Colonic mucosa (tissue), 4 donors: Measurements from ENCODE around the gene PCDHGA8. TPM values are rescaled to one million over a fixed set of nuclear protein-coding genes. Genes with fewer than 3 reads are reported as not detected.
A peak's percentile ranks its signal among the peaks of the same experiment; 100 is the strongest.
"Not testable (repeated sequence)": the region's sequence is repeated elsewhere in the genome, so short reads cannot be mapped to it uniquely, and the experiment has no call there.

Source experiments
- DNase-seq: peaks from one replicate; pipeline ENCODE4 v3.0.0-alpha.2; 2020
- H3K27ac ChIP-seq: fragments of 200-600 bp; one replicate; pipeline ENCODE4 v1.8.0; 2021
- H3K27me3 ChIP-seq: fragments of 200-600 bp; one replicate; pipeline ENCODE4 v1.8.0; 2021
- H3K36me3 ChIP-seq: fragments of 200-600 bp; one replicate; pipeline ENCODE4 v1.8.0; 2021
- H3K4me1 ChIP-seq: fragments of 200-600 bp; one replicate; pipeline ENCODE4 v1.8.0; 2021; ENCODE audit warnings: mild to moderate bottlenecking
- H3K4me3 ChIP-seq: fragments of 200-600 bp; one replicate; pipeline ENCODE4 v1.8.0; 2021
- H3K9ac ChIP-seq, 2 donors: one replicate each; pipeline ENCODE4 v1.7.0; 2013; ENCODE audit warnings: control low read depth in 2 of 2, low read depth in 2 of 2, low read length in 2 of 2
- H3K9me3 ChIP-seq: fragments of 200-600 bp; one replicate; pipeline ENCODE4 v1.8.0; 2021
- CTCF ChIP-seq: fragments of 200-600 bp; IDR thresholded peaks from one replicate; pipeline ENCODE4 v1.8.0; 2022; ENCODE audit warnings: antibody characterized with exemption, mild to moderate bottlenecking
- intact Hi-C: fragments of 100-400 bp; cut with DNase I; formaldehyde crosslinking; loops from one replicate; pipeline ENCODE4 v1.14.1; 2022
- total RNA-seq, 2 donors: library from RNA; stranded (reverse); fragmentation: NEBNext Ultra II Directional in 1 of 2; extraction: Animal tissue kit (Norgen Biotek cat#: 25700) in 1 of 2; gene quantifications; one replicate each; pipeline ENCODE4 v1.2.1, GENCODE V29; 2021
- donor health status: healthy.
- donor health status: DM: no; HTN: no; CAD: no.
- donor health status: DM: no; HTN: no; CAD: no.

Gene PCDHGA8
- total RNA-seq, 2 donors from 2014 or later = 0.17 to 0.48 TPM

- TF ChIP-seq CTCF = no peak
- H3K27me3 ChIP-seq = no peaks in the 10 kb centered on the region
- peaks cover 3% of the 10 kb centered on the region for H3K9me3 ChIP-seq
- H3K36me3 ChIP-seq = no peaks in the 10 kb centered on the region
- no peak overlapping the region for H3K4me3 ChIP-seq
- H3K27ac ChIP-seq = no peak overlapping the region
- no peaks in the 10 kb centered on the region for H3K4me1 ChIP-seq
- no peak overlapping the region for H3K9ac ChIP-seq
- no peak for DNase-seq
- intact Hi-C loops = no loop called here
These were observed 3.8 kb upstream of the PCDHGA8 start for GRCh38 chr5:141388661-141389060.

- Histone ChIP-seq H3K9ac (no peak overlapping the region), H3K27me3 (no peaks in the 10 kb centered on the region), H3K27ac (no peak overlapping the region), H3K9me3 (peaks cover 3% of the 10 kb centered on the region), H3K4me3 (no peak overlapping the region), H3K4me1 (no peaks in the 10 kb centered on the region), H3K36me3 (no peaks in the 10 kb centered on the region)
- intact Hi-C loops = no loop called here
- no peak for DNase-seq
- TF ChIP-seq CTCF = no peak
These were observed 3.0 kb upstream of the PCDHGA8 start for GRCh38 chr5:141389153-141390042.

DNA sequence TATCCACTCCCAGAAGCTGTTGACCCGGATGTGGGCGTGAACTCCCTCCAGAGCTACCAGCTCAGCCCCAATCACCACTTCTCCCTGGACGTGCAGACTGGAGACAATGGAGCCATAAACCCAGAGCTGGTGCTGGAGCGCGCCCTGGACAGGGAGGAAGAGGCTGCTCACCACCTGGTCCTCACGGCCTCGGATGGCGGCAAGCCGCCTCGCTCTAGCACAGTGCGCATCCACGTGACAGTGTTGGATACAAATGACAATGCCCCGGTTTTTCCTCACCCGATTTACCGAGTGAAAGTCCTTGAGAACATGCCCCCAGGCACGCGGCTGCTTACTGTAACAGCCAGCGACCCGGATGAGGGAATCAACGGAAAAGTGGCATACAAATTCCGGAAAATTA, 834 bp downstream of the PCDHGA8 start:
- H3K4me3 ChIP-seq = no peak overlapping the region
- H3K27ac ChIP-seq = no peak overlapping the region
- no peaks in the 10 kb centered on the region for H3K36me3 ChIP-seq
- intact Hi-C loops = no loop called here
- no peaks in the 10 kb centered on the region for H3K27me3 ChIP-seq
- no peaks in the 10 kb centered on the region for H3K4me1 ChIP-seq
- no peak for DNase-seq
- TF ChIP-seq CTCF = no peak
- H3K9ac ChIP-seq = no peak overlapping the region
- no peaks in the 10 kb centered on the region for H3K9me3 ChIP-seq

DNA sequence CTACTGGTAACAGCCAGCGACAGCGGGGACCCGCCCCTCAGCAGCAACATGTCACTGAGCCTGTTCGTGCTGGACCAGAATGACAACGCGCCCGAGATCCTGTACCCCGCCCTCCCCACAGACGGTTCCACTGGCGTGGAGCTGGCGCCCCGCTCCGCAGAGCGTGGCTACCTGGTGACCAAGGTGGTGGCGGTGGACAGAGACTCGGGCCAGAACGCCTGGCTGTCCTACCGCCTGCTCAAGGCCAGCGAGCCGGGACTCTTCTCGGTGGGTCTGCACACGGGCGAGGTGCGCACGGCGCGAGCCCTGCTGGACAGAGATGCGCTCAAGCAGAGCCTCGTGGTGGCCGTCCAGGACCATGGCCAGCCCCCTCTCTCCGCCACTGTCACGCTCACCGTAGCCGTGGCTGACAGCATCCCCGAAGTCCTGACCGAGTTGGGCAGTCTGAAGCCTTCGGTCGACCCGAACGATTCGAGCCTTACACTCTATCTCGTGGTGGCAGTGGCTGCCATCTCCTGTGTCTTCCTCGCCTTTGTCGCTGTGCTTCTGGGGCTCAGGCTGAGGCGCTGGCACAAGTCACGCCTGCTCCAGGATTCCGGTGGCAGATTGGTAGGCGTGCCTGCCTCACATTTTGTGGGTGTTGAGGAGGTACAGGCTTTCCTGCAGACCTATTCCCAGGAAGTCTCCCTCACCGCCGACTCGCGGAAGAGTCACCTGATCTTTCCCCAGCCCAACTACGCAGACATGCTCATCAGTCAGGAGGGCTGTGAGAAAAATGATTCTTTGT, 2.2 kb downstream of the PCDHGA8 start:
- intact Hi-C loops, H3K4me3 ChIP-seq, H3K27me3 ChIP-seq, H3K4me1 ChIP-seq, H3K36me3 ChIP-seq, H3K9ac ChIP-seq, H3K27ac ChIP-seq, DNase-seq, H3K9me3 ChIP-seq: not testable (repeated sequence)

DNA sequence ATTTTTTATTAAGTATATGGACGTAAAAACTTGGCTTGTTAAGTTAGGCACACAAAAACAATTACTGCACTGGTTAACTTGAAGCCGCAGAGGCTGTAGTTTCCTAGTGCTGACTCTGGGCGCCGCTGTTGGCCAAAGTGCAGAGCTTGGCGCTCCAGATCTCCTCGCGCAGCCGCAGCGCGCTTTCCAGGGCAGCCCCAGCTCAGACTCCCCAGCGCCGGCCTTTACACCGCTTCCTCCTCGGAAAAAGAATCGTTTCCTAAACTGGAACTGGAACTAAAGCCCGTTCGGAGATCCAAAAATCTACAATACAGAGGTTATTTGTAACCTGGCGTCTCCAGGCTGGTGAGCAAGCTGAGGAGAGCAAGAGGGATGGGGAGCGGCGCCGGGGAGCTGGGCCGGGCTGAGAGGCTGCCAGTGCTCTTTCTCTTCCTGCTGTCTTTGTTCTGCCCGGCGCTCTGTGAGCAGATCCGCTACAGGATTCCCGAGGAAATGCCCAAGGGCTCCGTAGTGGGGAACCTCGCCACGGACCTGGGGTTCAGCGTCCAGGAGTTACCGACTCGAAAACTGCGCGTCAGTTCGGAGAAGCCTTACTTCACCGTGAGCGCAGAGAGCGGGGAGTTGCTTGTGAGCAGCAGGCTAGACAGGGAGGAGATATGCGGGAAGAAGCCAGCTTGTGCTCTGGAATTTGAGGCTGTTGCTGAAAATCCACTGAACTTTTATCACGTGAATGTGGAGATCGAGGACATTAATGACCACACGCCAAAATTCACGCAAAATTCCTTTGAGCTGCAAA, 5.5 kb downstream of the PCDHGA8 start, which contains the start of gene PCDHGB5:
Gene PCDHGB5 (plus strand): TSS at position 192 of the 796 bp plus-strand sequence. CDS start 181 bp downstream, at position 373.
- H3K27ac ChIP-seq, H3K9me3 ChIP-seq, H3K9ac ChIP-seq, H3K36me3 ChIP-seq, H3K27me3 ChIP-seq, H3K4me3 ChIP-seq, intact Hi-C loops, H3K4me1 ChIP-seq: not testable (repeated sequence)
- DNase-seq = peak; percentile 40
- TF ChIP-seq CTCF = peak; percentile 52
